Activated B cell treated with CpG ODN at 0.5 μM for 24 hours (primary cell): ENCODE results near the gene NEDD4. TPM values are rescaled to one million over a fixed set of nuclear protein-coding genes. Genes with fewer than 3 reads are reported as not detected.

Experiments
- ATAC-seq: fragments of 200-7000 bp; cut with Tn5 transposase; one replicate; pipeline ENCODE4 v1.10.0; 2021; ENCODE audit warnings: low read depth, mild to moderate bottlenecking, moderate library complexity
- CTCF ChIA-PET: fragments of 350-600 bp; sonication (Branson Sonifier 250); formaldehyde crosslinking; loops from one replicate; lab custom pipeline; 2021; ENCODE audit warnings: antibody characterized with exemption; lab: Charles Lee
- POLR2A ChIA-PET: fragments of 350-600 bp; sonication (Branson Sonifier 250); formaldehyde crosslinking; loops from one replicate; lab custom pipeline; 2021; ENCODE audit warnings: antibody characterized with exemption; lab: Charles Lee
- DNase-seq: peaks from one replicate; pipeline ENCODE4 v3.0.0; 2022
- H3K27ac Mint-ChIP-seq: one replicate; pipeline ENCODE4 v1.8.0; 2020; ENCODE audit warnings: mixed read lengths
- H3K27me3 Mint-ChIP-seq: one replicate; pipeline ENCODE4 v1.8.0; 2021; ENCODE audit warnings: mixed read lengths
- H3K36me3 Mint-ChIP-seq: one replicate; pipeline ENCODE4 v1.8.0; 2021; ENCODE audit warnings: low read depth, mixed read lengths
- H3K4me1 Mint-ChIP-seq: one replicate; pipeline ENCODE4 v1.8.0; 2021; ENCODE audit warnings: mixed read lengths
- H3K4me3 Mint-ChIP-seq: one replicate; pipeline ENCODE4 v1.8.0; 2020; ENCODE audit warnings: mild to moderate bottlenecking, mixed read lengths
- H3K9me3 Mint-ChIP-seq: one replicate; pipeline ENCODE4 v1.8.0; 2020; ENCODE audit warnings: mixed read lengths
- CTCF ChIP-seq: fragments of 200-600 bp; IDR thresholded peaks from one replicate; pipeline ENCODE4 v1.8.0; 2022; ENCODE audit warnings: antibody characterized with exemption, mild to moderate bottlenecking
- intact Hi-C: fragments of 100-400 bp; cut with micrococcal nuclease; formaldehyde crosslinking; loops from one replicate; pipeline ENCODE4 v1.15.1; 2024
- total RNA-seq: library from RNA; stranded (reverse); gene quantifications from 2 replicates; pipeline ENCODE4 v1.2.3, GENCODE V29; 2022

Gene NEDD4
- total RNA-seq, 1 donor from 2014 or later, result 0.47 TPM

DNA sequence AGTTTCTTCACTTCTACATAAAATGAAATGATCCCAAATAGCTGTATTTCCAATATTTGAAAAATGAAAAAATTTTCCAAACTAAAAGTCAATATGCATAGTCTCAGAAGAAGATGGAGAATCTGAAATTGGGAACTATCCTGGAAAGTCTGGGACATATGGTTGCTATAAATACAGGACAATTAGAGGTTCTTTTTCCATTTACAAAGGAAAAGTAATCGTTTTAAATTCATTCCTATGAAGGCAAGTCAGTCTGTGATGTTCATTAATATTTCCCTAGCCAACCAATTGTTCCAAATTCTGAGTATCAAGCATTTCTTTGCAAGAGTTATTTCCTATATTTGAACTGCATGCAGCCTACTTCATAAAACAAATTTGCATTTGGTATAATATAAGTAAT, 102.2 kb downstream of the NEDD4 start:
- peaks cover 18% of the 10 kb centered on the region for H3K9me3 Mint-ChIP-seq
- POLR2A ChIA-PET, result no interaction called here
- H3K27ac Mint-ChIP-seq, result no peak overlapping the region
- peaks cover 4% of the 10 kb centered on the region for H3K27me3 Mint-ChIP-seq
- no peaks in the 10 kb centered on the region for H3K36me3 Mint-ChIP-seq
- ATAC-seq (no peak), DNase-seq (no peak)
- H3K4me1 Mint-ChIP-seq, result peaks cover 7% of the 10 kb centered on the region
- intact Hi-C loops, result no loop called here
- TF ChIP-seq CTCF, result no peak
- CTCF ChIA-PET, result no interaction called here
- no peak overlapping the region for H3K4me3 Mint-ChIP-seq

DNA sequence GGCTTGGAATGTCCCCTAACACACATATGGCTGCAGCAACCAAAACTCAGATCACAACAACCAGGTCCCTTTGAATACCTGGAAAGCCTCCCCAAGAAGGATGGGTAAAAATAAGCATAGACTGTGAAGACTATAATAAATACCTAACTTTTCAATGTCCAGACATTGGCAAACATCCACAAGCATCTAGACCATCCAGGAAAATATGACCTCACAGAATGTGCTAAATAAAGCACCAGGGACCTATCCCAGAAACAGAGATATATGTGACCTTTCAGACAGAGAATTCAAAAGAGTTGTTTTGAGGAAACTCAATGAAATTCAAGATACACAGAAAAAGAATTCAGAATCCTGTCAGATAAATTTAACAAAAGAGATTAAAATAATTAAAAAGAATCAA, 109.2 kb downstream of the NEDD4 start:
- Mint-ChIP-seq H3K4me1 (no peaks in the 10 kb centered on the region), H3K9me3 (peaks cover 22% of the 10 kb centered on the region), H3K36me3 (no peaks in the 10 kb centered on the region), H3K4me3 (no peak overlapping the region), H3K27ac (no peak overlapping the region), H3K27me3 (peaks cover 2% of the 10 kb centered on the region)
- intact Hi-C loops, result no loop called here
- ATAC-seq (no peak), DNase-seq (no peak)
- TF ChIP-seq CTCF, result no peak
- POLR2A ChIA-PET, result no interaction called here
- CTCF ChIA-PET, result no interaction called here

DNA sequence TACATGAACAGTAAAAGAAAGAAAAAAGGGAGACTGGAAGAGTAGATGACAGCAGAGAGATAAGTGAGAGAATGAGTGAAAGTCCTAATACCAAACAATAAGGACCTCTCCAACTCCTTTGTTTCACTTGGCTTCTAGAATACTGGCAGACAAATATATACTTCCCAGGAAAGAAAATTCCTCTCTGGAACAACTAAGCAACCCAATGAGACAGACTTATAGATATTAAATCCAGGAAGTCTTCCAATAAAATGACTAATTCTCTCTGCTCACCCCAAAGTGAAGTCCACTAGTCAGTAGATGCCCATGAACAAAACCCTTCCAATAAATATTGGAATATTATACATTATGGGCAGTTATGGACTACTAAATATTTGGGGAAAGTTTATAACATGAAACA, 114.2 kb downstream of the NEDD4 start:
- H3K9me3 Mint-ChIP-seq, result no peaks in the 10 kb centered on the region

DNA sequence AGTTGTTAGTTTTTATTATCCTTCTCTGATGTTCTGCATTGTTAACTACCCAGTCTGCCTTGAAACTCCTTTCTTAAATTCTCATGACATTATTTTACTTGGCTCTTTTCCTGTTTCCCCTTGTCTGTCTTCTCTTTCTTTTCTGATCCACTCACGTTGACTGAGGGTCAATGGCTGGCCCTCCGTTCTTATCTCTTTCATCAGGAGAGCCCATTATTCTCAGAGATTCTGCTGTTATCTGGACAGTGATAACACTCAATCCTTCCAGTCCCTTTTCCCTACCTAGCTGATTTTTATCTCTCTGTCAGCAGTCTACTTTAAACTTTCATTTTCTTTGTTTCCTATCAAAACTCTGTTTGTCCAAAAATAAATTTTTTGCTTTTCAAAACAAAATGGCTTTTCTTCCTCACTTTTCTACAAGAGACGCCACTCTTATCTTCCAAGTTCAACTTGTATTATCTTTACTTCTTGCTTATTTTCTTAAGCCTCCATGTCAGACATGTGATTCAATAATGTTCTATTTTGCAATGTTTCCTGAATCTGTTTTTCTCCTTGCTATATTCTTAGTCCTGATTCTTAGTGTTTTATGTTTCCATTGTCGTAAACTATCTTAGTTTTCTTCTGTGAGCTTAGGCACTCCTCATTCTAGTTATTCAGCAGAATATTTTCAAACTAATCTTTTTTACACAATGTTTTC, 120.2 kb downstream of the NEDD4 start:
- Mint-ChIP-seq H3K27ac (no peak overlapping the region), H3K9me3 (no peaks in the 10 kb centered on the region), H3K4me1 (no peaks in the 10 kb centered on the region), H3K27me3 (peaks cover 2% of the 10 kb centered on the region), H3K4me3 (no peak overlapping the region), H3K36me3 (no peaks in the 10 kb centered on the region)
- TF ChIP-seq CTCF, result no peak
- no peak for ATAC-seq
- intact Hi-C loops, result no loop called here
- DNase-seq, result no peak
- POLR2A ChIA-PET, result no interaction called here
- CTCF ChIA-PET, result interaction anchor here (1.0 kb wide), 1 partner anchor 9 kb away, joined by 4 read pairs; no protein-coding TSS in a partner anchor

More for the DNA sequence above, 114.2 kb downstream of the NEDD4 start:
- intact Hi-C loops, result no loop called here
- H3K27me3 Mint-ChIP-seq, result peaks cover 4% of the 10 kb centered on the region
- CTCF ChIA-PET, result no interaction called here
- POLR2A ChIA-PET, result no interaction called here
- DNase-seq, result no peak
- H3K27ac Mint-ChIP-seq, result no peak overlapping the region
- no peaks in the 10 kb centered on the region for H3K4me1 Mint-ChIP-seq
- no peak for TF ChIP-seq CTCF
- H3K4me3 Mint-ChIP-seq, result no peak overlapping the region
- no peak for ATAC-seq
- no peaks in the 10 kb centered on the region for H3K36me3 Mint-ChIP-seq

DNA sequence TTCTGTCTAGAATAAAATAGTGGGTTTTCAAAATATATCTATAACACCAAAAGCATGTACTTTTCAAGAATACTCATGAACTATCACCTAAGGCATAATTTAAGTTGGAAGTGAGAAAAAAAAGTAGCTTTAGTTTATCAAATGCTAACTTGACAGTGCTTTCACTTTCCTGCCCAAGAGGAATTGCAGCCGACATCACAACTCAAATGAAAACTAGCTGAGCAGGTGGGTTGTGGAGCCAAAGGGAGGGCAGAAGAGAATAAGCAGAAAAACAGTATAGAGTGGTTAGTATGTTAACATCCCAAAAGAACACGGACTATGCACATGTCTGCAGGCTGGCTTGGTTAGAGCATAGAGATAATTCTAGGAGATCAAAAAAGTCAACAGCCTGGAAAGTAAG, 120.9 kb downstream of the NEDD4 start:
- TF ChIP-seq CTCF, result no peak
- ATAC-seq (no peak), DNase-seq (no peak)
- no peaks in the 10 kb centered on the region for H3K9me3 Mint-ChIP-seq
- CTCF ChIA-PET, result interaction anchor here (1.0 kb wide), 1 partner anchor 9 kb away, joined by 4 read pairs; no protein-coding TSS in a partner anchor
- H3K27me3 Mint-ChIP-seq, result peaks cover 2% of the 10 kb centered on the region
- POLR2A ChIA-PET, result no interaction called here
- intact Hi-C loops, result no loop called here
- no peaks in the 10 kb centered on the region for H3K36me3 Mint-ChIP-seq
- H3K27ac Mint-ChIP-seq, result no peak overlapping the region
- H3K4me1 Mint-ChIP-seq, result no peaks in the 10 kb centered on the region
- H3K4me3 Mint-ChIP-seq, result no peak overlapping the region
